OCI-LY7 (cell line): ENCODE results near the gene EOLA1.
"Not testable (repeated sequence)": the region's sequence is repeated elsewhere in the genome, so short reads cannot be mapped to it uniquely, and the experiment has no call there.

Experiments used
- EZH2phosphoT487 ChIP-seq: fragments of 200-600 bp; sonication (generic); IDR thresholded peaks from 2 replicates; pipeline ENCODE4 v1.6.1; 2018; ENCODE audit warnings: low read depth, borderline replicate concordance, mild to moderate bottlenecking, mixed run types, antibody characterized with exemption, low read length, moderate library complexity, mixed read lengths
- TF ChIP-seq, protein P1 (sequence below): fragments of 200-600 bp; sonication (generic); conservative IDR thresholded peaks from 2 replicates; pipeline ENCODE4 v1.5.1; 2014; ENCODE audit warnings: mild to moderate bottlenecking, antibody characterized with exemption, low read length, moderate library complexity, mixed read lengths

DNA sequence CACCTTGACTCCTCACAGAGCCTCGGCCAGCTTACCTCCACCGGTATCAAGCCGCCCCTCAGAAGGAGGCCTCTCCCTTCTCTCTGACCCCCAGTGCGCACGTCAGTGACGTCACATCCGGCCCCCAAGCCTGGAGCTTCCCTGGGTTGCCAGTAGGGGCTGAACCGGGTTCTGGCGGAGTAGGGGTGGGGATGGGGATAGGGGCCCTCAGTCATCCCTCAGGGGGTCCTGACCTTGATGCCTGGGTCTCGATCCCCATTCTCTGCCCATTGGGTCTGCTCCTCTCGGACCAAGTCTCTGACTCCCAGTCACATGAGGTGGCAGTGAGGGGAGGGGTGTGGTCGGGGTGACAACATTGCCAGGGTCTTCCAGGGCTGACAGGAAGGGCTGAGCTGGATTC, 46.5 kb downstream of the EOLA1 start, which contains the start of gene MAGEA9B:
- TF ChIP-seq, protein P1, sequence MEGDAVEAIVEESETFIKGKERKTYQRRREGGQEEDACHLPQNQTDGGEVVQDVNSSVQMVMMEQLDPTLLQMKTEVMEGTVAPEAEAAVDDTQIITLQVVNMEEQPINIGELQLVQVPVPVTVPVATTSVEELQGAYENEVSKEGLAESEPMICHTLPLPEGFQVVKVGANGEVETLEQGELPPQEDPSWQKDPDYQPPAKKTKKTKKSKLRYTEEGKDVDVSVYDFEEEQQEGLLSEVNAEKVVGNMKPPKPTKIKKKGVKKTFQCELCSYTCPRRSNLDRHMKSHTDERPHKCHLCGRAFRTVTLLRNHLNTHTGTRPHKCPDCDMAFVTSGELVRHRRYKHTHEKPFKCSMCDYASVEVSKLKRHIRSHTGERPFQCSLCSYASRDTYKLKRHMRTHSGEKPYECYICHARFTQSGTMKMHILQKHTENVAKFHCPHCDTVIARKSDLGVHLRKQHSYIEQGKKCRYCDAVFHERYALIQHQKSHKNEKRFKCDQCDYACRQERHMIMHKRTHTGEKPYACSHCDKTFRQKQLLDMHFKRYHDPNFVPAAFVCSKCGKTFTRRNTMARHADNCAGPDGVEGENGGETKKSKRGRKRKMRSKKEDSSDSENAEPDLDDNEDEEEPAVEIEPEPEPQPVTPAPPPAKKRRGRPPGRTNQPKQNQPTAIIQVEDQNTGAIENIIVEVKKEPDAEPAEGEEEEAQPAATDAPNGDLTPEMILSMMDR: not testable (repeated sequence)
- TF ChIP-seq EZH2phosphoT487: not testable (repeated sequence)
